ENCODE measurements around the gene RFC3. TPM values are rescaled to one million over a fixed set of nuclear protein-coding genes. Genes with fewer than 3 reads are reported as not detected.

RFC3 gene, protein sequence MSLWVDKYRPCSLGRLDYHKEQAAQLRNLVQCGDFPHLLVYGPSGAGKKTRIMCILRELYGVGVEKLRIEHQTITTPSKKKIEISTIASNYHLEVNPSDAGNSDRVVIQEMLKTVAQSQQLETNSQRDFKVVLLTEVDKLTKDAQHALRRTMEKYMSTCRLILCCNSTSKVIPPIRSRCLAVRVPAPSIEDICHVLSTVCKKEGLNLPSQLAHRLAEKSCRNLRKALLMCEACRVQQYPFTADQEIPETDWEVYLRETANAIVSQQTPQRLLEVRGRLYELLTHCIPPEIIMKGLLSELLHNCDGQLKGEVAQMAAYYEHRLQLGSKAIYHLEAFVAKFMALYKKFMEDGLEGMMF
- 1 to 10 TPM; 6.5 to 9.9 (median 8.8) TPM for total RNA-seq

DNA sequence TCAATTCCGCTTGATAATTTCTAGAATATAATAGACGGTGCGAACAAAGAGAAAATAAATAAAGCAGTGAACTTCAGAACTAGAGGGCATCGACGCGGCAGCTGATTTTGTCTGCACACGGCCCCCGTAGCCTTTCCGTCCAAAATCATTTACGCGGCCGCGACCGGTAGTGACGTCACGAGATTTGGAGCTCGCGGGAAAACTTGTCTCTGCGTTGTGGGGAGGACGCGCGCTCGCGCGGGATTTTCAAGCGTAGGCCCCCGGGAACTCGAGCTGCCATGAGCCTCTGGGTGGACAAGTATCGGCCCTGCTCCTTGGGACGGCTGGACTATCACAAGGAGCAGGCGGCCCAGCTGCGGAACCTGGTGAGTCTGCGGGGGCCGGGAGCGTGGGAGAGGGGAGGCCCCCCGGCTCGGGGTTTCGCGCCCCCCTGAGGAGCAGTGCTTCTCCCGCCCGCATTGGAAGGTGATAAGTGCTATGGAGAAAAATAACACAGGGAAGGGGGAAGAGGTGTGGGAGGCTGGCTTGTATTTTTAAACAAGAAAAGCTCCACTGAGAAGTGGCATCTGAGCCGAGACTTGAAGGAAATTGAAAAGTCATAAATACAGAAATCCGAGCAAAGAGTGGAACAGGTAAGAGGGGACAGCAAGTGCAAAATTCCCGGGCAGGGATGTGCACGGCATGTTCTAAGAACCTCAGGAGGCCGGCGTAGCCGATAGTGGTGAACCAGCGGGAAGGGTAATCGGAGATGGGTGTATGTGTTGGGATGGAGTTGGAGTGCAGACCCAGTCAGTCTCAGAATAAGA is at the start of gene RFC3:
Gene RFC3, plus strand, starts transcription at position 249 of the 806 bp plus-strand sequence. Its CDS starts 30 bp downstream, at position 279.
- 1% methylated on average over 46 to 49 of the region's 50 CpGs for WGBS, 2 donors
- TF ChIP-seq, protein P1, sequence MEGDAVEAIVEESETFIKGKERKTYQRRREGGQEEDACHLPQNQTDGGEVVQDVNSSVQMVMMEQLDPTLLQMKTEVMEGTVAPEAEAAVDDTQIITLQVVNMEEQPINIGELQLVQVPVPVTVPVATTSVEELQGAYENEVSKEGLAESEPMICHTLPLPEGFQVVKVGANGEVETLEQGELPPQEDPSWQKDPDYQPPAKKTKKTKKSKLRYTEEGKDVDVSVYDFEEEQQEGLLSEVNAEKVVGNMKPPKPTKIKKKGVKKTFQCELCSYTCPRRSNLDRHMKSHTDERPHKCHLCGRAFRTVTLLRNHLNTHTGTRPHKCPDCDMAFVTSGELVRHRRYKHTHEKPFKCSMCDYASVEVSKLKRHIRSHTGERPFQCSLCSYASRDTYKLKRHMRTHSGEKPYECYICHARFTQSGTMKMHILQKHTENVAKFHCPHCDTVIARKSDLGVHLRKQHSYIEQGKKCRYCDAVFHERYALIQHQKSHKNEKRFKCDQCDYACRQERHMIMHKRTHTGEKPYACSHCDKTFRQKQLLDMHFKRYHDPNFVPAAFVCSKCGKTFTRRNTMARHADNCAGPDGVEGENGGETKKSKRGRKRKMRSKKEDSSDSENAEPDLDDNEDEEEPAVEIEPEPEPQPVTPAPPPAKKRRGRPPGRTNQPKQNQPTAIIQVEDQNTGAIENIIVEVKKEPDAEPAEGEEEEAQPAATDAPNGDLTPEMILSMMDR (IDR thresholded peaks at IDR 0.05) = no peak
- TF ChIP-seq POLR2A (IDR thresholded peaks at IDR 0.05) = no peak
- peak within 1 kb of the TSS; percentile 85 for H3K4me3 ChIP-seq (ENCODE audit: low read depth, poor library complexity, severe bottlenecking)
- DNase-seq (ENCODE audit: low spot score in 2 of 2) = peak; percentile 90 to 98
- intact Hi-C loops (cut with DNase I; ENCODE audit: low total_unique reads) = no loop called here

DNA sequence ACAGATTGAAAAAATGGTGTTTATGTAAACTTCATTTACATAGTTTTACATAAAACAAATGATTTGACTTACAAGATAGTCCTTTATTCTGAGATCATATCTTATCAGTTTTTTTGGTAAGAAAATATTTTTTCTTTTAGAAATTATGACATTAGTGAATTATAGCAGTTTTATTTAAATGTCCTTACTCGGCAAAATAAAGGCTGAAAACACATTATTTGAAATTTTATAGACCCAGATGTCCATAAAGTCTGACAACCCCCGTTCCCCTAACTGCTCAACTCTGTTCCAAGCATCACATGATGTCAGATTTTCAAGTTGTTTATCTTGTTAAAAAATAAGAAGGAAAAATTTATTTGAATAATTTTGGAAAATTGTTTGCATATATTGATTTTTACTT is 46.7 kb upstream of the RFC3 start:
- 62 to 65% methylated on average over 2 of the region's 2 CpGs for WGBS, 2 donors
- TF ChIP-seq POLR2A (IDR thresholded peaks at IDR 0.05) = no peak
- TF ChIP-seq, protein P1 (IDR thresholded peaks at IDR 0.05) = no peak
- no peak for DNase-seq (ENCODE audit: low spot score in 2 of 2)
- H3K4me3 ChIP-seq (ENCODE audit: low read depth, poor library complexity, severe bottlenecking) = no peak overlapping the region
- intact Hi-C loops (cut with DNase I; ENCODE audit: low total_unique reads) = no loop called here

DNA sequence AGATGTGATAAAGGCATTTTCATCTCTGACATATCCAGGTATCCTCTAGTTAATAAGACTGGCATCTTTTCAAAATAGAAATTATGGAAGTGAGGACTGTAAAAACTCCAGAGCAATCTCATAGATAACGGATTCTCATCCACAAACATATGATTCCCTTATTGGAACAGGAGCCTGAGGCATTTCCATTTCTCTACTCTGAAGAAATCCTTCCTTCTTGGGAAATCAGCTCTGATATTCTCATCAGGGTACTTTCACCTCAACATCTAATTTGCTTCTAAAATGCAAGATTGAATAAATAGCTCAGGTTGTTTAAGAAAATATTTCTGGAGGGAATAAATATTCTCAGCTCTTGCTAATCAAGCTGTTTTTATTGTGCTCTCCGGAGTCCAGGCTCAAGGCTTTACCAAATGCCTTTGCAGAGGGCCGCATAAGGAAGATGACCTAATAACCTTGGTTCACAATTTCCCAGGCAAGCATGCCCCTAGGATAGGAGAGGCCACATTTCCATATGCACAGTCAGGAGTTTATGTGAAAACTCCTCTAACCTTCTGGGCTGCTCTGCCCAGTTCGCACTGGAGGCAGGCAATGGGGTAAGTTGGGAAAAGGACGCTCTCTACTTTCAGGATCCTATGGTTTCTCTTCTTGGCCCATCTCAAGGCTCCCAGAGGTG is 44.0 kb upstream of the RFC3 start:
- no peak for DNase-seq (ENCODE audit: low spot score in 2 of 2)
- 94 to 97% methylated on average over 5 of the region's 5 CpGs for WGBS, 2 donors
- no peak overlapping the region for H3K4me3 ChIP-seq (ENCODE audit: low read depth, poor library complexity, severe bottlenecking)
- TF ChIP-seq POLR2A (IDR thresholded peaks at IDR 0.05) = no peak
- TF ChIP-seq, protein P1 (IDR thresholded peaks at IDR 0.05) = no peak
- intact Hi-C loops (cut with DNase I; ENCODE audit: low total_unique reads) = no loop called here

DNA sequence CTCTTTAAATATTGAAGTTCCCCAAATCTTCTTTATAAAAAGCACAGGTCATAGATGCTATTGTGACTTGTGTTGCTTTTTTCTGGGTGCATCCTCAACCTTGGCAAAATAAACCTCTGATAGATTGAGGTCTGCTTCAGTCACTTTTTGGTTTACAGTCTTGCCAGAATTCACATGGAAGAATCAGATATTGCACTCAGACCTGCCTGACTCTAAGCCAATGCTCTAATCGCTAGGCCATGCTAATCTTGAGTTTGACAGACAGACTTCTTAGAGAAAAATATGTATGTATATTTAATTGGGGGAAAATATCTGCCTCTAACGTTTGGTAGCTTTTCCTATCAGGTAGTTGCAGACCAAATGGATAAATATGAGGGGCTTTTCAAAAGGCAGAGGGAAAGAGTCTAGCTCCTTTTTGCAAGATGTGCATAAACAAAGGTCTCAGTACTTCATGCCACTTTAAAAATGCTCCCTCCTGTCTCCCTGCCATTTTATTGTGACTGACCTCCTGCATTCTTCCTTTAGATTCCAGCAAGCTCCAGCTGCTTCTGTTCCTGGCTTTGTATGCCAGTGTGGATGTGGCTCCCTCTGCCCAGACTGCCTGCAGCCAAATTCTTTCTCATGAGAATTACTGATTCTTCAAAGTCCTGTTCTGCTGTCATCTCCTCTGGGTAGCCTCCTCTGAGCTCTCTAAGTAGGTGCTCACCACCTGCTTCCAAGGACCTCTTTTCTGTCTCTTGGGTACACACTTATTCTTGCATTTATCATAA is 42.4 kb upstream of the RFC3 start:
- no peak overlapping the region for H3K4me3 ChIP-seq (ENCODE audit: low read depth, poor library complexity, severe bottlenecking)
- DNase-seq (ENCODE audit: low spot score in 2 of 2) = no peak
- intact Hi-C loops (cut with DNase I; ENCODE audit: low total_unique reads) = no loop called here
- no peak for TF ChIP-seq POLR2A (IDR thresholded peaks at IDR 0.05)
- 40 to 45% methylated on average over 2 of the region's 2 CpGs for WGBS, 2 donors

DNA sequence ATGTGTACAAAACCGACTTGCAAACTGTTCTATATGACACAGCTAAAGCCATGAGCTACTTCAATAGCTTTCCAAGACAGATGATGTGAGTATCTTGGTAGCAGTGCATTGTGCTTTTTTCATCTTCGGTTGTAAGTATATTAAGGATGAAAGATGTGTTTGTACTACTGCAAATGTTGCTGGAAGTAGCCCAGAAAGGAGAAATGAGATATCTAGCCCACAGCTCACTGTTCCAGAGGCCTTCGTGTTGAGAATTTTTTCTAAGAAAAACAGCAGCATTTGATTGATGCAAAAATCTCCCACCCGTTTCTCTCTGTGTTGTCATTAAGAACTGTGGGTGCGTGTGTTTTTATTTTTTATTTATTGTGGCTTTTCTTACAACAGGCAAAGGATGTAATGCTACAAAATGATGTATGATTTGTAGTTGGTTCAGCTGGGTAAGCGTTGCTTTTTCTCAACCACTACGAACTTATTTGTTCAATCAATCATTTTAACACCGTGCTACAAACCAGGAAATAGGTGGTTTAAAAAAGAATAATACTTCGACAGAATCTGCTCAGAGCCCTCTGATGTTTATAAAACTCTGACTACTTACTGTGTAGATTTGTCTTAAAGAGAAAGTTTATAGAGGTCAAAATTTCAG is 41.6 kb upstream of the RFC3 start:
- H3K4me3 ChIP-seq (ENCODE audit: low read depth, poor library complexity, severe bottlenecking) = no peak overlapping the region
- intact Hi-C loops (cut with DNase I; ENCODE audit: low total_unique reads) = no loop called here
- TF ChIP-seq, protein P1 (IDR thresholded peaks at IDR 0.05) = no peak
- no peak for TF ChIP-seq POLR2A (IDR thresholded peaks at IDR 0.05)
- no peak for DNase-seq (ENCODE audit: low spot score in 2 of 2)
- 61 to 65% methylated on average over 9 of the region's 9 CpGs for WGBS, 2 donors

All from lower leg skin (tissue), 4 donors.